NCI-H1694 treated with DMSO at 0.1 percent for 48 hours (cell line): ENCODE data around the gene YWHAH.
A peak's percentile ranks its signal among the peaks of the same experiment; 100 is the strongest.

Source experiments
- DNase-seq: peaks from one replicate; lab custom pipeline; 2025; lab: John Stamatoyannopoulos, UW

The YWHAH gene

DNA sequence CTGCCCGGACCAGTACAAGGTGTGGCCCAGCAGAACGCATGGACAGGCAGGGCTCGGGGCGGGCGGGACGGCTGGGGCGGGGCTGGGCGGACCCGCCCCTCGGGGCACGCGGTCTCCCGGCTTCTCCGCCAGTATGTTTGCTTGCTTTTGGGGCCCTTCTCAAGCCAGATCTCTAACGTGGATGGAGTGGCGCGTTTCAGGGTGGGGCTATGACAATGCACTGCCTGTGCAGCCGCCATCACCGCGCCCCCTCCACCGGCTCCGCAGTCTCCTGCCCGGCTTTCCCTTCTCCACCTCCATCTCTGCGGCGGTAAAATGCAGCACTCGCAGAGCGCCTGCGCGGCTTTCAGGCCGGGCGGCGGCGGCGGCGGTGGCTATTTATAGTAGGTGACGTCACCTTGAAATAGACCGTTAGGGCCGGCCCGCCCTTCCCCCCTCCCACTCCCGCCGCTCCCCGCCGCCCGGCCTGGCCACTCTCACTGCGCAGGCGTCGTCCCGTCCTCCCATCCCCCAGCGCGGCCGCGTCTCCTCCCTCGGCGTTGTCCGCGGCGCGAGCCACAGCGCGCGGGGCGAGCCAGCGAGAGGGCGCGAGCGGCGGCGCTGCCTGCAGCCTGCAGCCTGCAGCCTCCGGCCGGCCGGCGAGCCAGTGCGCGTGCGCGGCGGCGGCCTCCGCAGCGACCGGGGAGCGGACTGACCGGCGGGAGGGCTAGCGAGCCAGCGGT is at the start of gene YWHAH:
Gene YWHAH (plus strand): TSS at position 558 of the 722 bp plus-strand sequence. CDS start 199 bp downstream, outside the sequence.
- DNase-seq, result peak; percentile 83

DNA sequence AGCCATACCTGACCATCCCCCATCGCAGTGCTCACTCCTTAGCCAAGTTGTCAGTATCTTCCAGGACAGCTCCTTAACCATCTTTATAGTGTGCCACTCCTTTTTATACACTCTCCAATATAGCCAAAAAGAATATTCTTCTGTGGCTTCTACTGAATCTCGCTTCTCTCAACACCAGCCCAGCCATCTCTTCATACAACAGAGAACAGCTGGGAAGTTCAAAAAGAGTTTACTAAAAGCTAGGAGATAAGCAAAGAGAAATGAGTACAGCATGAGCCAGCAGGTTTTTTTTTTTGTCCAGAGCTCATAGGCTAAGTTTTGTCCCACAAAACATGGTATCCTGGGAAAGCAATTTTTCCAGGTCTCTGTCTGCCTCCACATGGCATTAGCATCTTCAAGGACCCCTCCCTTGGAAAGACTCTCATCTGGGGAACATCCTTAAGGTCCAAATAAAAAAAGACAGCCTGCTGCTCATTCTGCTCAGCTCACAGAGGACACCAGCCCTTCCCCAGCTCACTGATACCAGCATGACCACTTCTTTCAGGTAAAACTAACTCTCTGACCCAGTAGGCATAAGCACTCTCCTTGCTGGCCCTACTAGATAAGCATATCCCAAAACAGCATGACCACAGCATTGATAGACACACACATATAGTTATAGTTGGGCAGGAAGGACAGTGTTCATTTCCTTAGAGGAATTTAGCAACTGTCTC is 48.8 kb upstream of the YWHAH start:
- DNase-seq, result no peak

DNA sequence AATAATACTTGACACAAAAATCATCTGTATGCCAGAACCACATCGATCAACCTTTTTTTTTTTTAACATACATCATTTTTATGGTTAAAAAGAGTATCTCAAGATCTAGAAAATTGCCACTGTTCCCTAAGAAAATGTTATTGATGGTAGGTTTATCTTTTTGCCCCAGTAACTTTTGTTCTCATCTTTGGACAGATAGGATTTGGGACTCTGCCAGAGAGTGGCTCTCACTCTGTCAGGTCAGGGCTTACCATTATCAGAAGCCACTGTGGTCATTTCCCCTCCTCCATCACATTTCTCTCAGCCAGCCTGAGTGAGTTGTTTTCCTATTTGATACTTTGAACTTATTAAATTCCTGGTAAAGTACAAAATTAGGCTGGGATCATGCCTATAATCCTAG is 47.9 kb upstream of the YWHAH start:
- no peak for DNase-seq

DNA sequence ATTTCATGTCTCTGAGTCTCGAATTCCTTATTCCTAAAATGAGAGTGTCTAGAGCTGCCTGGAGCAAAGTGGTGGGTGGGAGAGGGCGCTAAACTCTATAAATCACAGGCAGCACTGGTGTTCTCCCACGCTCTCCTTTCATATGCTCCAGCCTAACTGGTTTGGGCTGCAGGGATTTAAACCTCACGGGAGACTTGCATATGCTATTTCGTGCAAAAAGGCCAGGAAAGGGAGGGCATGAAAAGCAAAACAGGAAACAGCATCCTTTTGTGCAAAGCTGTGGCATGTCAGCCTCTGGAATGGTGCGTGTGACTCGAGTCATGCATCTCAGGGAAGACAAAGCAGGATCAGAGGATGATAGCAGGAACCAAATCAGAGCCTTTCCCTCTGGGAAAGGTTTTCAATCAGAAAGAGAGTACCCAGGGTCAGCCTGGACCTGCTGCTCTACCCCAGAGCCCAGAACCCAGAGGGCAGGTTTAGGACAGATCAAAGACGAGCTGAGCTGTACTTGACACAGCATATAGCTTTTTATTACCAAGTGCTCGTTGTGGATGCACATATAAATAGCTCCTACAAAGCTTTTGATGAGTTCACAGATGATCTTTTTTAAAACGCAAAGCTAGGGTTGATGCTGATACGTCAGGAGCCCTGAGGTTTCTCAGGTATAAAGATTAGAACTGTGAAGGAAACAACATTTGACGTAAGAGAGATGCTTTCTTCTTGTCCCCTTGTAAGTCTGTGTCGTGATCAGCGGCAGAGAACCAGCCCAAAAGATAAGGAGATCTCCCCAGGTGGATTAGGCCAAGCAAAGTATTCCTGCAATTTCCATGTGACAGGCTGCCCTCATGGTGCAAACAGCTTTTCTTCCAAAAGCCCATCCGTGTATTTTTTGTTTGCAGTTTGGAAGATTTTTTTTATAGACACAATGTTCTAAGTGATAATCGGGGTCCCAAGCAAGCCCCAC is 46.2 kb upstream of the YWHAH start:
- no peak for DNase-seq

DNA sequence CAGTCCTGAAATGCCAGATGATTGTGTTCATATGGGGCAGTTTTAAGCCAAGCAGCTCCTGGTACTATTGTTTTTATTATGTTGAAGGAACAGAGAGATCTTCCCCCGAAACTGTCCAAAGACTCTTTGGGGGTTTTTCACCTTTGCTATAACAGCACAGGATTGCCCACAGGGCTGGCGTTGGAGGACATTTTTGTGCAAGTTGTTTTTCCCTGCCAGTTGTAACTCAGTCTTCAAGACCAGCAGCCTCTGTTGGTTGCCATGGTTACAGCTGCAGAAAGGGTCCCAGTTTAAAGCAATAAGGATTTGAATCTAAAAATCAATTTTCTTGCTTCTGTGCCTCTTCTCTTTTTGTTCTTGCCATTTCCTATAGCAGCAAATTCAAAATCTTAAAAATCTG is 45.4 kb upstream of the YWHAH start:
- no peak for DNase-seq

DNA sequence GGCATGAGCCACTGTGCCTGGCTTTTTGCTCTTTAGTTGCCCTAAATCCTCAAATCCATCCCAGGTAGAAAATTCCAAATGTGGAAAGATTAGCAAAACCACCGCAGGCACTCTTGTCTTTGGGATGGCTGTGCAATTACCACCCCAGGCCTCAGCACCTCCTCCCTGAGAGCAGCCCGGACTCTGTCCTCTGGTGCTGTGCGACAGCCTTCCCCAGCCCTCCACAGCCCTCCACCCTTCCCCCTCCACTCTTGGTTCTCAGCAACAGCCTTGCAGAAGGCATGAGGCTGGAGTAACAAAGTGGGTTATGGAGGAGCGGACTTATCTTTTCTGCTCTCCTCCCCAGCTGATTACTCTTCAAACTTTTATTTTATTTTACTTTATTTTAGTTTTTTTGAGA is 44.7 kb upstream of the YWHAH start:
- no peak for DNase-seq

DNA sequence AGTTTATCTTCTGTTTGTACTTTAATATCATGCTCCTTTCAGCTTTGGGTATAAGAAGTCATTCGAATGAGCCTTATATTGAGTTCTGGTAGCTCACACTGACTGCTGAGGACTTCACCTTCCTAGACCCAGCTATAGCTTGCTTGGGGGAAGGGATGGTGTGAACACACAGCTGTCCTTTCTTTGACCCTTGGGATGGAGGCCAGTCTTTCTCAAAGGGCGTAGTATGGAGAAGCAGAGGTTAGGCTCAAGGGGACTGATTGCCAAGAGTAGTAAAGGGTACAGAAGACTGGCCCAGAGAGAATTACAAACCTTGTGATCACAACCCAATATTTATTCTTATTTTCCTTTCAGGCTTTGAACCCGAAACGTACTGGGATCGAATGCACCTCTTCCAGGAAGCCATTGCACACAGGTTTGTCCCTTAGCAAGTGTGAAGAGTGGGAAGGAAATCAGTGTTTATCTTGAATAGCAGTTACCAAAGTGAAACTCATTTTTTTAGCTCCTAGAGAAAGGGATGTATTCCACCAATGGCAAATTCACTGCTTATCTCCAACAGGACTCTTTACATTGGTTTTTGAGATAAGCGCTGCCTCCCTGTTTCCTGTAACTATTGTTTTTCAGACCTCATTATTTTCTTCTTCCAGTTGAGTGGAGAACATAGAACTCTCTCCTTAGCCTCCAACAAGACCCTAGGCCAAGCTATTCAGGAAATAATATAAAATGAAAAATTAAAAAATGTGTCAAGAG is 42.8 kb upstream of the YWHAH start:
- no peak for DNase-seq

DNA sequence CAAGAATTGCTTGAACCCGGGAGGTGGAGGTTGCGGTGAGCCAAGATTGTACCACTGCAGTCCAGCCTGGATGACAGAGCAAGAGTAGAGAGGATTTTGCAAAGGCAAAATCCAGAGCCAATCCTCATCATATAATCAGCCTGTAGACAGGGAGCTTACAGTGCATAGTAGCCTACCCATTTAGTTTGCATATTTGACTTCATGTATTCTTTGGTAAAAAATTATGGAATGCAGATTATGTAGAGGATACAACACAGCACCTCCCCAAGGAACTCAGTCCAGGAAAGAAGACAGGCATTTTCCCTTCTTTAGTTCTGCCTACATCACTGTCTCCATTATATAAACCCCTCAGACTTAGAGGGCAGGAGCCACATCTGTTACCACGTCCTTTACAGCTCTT is 39.7 kb upstream of the YWHAH start:
- DNase-seq, result no peak

DNA sequence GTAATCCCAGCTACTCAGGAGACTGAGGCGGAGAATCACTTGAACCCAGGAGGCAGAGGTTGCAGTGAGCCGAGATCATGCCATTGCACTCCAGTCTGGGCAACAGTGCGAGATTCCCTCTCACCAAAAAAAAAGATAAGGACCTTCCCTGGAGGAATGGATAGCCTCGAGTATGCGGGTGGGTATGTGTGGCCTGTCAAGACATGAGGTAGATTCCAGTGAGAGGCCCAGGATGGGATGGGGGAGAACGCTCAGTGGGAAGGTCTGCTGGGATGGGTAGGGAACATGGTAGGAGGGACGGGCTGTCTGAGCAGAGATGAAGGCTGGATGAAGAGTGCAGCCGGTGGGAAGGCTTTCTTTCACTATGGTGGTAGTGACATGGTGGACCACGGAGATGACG is 39.0 kb upstream of the YWHAH start:
- no peak for DNase-seq

DNA sequence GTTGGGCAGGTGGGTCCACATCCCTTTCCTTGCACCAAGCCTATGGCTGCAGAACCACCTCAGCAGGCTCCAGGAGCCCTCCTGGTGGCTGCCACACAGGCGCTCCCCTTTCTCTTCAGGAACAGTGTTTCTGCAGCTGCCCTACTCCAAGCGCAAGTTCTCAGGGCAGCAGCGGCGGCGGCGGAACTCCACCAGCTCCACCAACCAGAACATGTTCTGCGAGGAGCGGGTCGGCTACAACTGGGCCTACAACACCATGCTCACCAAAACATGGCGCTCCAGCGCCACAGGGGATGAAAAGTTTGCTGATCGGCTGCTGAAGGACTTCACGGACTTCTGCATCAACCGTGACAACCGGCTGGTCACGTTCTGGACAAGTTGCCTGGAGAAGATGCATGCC is 38.2 kb upstream of the YWHAH start:
- DNase-seq, result no peak

DNA sequence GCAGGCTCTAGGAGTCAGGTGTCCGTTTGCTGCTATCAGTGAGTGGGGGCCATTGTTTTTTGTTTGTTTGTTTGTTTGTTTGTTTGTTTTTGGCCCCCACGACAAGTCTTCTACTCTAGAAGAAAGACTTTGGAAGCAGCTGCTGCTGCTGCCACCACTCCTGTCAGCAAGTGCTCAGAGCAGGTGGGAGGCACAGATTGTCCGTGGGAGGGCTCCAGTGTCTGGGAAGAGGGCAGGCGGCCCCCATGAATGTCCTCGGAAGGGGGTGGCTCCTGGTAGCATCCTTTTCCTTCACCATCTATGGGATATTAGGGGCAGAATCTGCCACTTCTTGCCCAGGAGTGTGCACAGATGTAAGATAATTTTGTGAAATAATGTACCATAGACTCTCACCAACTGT is 37.8 kb upstream of the YWHAH start:
- no peak for DNase-seq

DNA sequence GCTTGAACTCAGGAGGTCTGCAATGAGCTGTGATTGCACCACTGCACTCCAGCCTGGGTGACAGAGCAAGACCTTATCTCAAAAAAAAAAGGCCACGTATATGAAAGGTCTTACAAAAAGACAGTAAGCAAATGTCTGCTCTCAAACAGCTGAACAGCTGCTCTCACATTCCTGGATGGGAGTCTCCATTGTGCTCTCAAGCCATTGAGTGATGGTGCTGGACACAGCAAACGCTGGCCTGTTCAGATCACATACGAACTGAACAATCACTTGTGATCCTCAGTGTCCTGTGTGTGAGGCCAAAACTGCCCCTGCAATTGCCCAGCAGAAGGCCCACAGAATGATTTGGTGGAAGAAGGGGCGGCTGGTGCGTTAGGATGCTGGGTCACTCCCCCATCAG is 34.4 kb upstream of the YWHAH start:
- no peak for DNase-seq

DNA sequence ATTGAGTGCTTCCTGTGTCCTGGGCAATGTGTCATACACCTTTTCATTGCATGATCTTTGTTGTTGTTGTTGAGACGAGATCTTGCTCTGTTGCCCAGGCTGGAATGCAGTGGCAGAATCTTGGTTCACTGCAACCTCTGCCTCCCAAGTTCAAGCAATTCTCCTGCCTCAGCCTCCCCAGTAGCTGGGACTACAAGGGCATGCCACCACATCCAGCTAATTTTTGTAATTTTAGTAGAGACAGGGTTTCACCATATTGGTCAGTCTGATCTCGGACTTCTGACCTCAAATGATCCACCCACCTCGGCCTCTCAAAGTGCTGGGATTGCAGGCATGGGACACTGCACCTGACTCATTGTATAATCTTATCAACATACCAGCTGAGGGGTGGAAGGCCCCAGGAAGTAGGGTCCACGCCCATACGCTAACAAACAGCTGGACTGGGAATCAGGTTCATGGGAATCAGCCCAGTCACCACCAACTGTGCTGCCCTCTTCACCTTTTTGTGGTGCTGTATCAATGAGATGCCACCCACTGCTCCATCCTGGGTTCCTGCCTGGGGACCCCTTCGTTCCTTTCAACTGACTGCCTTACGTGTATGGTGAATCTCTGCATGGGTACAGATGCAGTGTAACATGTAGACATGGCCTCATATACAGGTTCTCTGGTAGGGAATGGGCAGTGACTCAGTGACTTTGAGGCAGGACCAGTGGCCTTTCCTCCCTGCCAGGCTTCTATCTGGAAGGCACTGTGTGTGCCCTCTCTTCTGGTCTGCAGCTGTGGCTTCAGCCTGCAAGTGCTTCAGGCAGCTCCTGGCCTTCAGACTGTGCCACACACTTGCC is 32.5 kb upstream of the YWHAH start:
- DNase-seq, result no peak

DNA sequence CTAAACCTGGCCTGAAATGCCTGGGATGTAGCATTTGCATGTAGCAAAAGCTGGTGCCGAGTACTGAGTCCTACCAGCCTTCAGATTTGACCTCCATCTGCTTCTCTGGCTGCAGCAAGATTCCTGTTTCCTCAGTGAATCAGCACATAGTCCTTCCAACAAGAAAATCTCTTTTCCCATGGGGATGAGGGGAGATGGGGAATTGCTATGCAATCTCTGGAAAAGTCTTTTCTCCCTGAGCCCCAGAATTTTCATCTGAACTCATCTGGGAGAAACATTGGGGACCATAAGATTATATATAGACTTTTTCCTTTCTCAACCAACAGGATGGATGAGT is 32.0 kb upstream of the YWHAH start:
- no peak for DNase-seq

DNA sequence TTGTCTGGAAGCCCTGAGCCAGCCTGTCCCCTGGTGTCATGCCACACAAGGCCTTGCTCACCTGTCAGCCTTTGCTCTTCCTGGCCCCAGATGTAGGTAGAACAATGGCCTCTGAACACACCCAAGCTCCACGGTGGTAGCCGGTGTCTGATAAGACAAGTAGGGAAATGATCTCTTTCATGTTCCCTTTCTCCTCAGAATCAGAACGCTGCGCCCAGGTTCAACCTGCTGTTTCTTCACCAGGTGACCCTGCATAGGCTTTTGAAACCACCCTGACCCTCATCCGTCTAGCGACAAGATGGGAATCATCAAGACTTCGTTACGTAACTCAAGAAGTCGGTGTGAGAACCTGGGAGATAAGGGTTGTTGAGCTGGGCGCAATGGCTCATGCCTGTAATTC is 28.7 kb upstream of the YWHAH start:
- DNase-seq, result no peak

DNA sequence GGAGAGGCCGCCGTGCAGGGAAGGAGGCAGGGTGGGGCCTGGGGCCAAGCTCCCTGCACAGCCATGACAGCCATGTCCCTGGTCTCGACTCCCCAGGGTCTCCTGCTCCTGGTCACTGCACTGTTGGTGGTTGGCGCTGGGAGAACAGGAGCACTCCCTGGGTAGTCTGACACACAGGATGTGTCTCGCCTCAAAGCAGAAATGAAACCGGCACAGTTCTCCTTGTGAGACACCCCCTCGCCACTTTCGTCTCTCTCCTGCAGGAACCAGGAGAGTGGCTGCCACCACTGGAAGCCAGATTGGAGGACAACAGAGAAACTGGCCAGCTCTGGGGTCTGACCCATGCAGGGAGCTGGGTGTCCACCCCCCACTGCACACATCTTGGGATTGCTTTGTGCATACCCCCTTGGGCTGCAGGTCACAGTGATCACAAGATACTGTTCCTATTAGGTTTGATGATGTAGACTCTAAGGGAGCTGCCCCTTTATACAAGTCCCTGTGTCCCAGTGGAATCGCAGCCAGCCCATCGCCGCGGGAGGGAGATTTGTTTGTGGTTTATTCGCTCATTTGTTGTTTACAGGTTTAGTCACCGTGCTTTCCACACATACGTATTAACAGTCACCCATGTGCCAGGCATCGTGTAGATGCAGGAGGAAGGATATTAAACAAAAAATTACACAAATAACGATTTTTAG is 27.0 kb upstream of the YWHAH start:
- no peak for DNase-seq

DNA sequence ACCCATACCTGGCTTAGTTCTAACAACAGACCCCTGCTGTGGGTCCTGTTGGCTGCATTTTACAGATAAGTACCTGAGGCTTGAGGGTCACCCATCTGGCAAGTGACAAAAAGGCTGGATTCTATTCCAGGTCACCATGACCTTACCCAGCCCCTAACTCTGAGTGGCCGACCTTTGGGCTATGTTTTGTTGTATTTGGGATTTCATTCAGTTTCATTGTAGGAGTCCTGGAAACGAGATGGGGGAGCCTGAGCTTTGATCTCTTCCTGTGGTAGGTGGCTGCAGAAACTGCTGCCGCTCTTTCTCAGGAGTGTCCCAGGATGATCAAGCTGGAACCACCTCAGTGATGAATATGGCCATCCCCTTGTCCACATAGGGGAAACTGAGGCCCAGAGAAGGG is 24.6 kb upstream of the YWHAH start:
- DNase-seq, result no peak

DNA sequence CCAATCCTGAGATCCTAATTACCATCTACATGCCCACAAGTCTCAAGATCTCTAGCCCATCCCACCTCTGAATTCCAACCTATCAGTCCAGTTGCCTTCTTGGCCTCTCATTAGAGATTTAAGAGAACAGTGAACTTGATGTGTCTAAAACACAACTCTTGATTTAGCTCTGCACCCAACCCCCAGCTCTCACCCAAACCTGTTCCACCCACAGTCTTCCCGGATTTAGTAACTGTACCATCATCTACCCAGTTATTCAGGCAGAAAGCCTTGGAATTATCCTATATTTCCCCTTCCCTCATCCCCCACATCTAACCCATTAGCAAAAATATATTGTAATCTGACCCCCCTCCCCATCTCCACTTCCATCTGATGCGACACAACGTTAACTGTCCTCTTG is 24.0 kb upstream of the YWHAH start:
- DNase-seq, result no peak

DNA sequence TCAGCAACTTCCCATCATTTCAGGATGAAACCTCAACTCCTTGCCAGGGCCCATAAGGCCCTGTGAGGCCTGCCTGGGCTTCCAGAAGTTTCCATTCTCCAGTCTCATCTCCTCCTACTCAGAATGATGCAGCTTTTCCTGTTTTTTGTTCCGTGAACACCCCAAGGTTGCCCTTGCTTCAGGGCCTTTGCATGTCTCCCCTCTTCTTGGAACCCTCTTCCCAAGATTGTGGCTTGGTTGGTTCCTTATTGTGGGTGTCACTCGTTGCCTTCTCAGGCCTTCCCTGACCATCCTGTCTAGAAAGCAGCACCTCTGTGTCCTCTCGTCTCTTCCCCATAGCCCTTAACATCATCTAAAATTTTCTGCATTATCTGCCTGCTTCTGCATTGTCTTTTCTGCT is 23.2 kb upstream of the YWHAH start:
- no peak for DNase-seq

DNA sequence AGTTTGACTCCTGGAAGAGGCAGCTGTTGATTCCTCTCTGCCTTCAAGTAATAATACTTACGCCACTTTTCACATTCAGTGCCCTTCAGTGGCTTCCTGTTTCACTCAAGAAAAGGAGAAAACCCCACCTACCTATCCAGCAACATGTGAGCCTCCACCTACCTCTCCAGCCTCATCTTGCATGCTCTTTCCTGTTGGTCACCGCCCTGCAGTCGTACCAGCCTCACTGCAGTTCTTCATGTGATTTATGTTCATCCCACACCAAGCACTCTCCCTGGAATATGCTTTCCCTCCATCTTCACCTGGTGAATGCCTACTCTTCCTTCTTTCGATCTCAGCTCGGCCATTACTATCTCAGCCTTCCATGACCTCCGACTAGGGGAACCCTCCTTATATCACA is 21.8 kb upstream of the YWHAH start:
- DNase-seq, result no peak

DNA sequence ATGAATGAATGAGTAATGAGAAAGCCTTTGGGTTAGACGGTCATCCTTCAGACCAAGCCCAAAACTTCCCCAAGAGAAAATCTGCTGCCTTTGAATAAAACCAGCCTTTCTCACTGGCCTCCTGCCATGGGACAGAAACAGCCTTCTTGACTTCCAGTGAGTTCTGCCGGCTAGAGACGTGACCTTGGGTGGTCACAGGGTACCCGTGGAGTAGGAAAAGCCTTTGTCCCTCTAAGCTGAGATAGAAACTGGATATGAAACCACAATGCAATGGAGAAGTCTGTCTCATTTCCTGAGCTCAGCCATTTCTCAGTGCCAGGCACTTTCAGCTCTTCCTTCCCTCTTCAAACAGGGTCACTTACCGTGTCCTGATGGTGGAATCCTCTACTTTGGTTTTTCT is 21.2 kb upstream of the YWHAH start:
- no peak for DNase-seq
